Fibroblast of pulmonary artery (primary cell): ENCODE data around the gene CADM1.
A peak's percentile ranks its signal among the peaks of the same experiment; 100 is the strongest.

Experiments used
- DNase-seq: peaks from one replicate; pipeline ENCODE4 v3.0.0-alpha.2; 2010; ENCODE audit warnings: low read depth
- H3K4me3 ChIP-seq: replicated peaks from 2 replicates; pipeline ENCODE4 v1.5.1; 2011; ENCODE audit warnings: low read depth, mild to moderate bottlenecking, control low read depth, low read length, moderate library complexity
- TF ChIP-seq, protein P1 (sequence below): IDR thresholded peaks from 2 replicates; pipeline ENCODE4 v1.5.1; 2011; ENCODE audit warnings: mild to moderate bottlenecking, control low read depth, low read length, inconsistent platforms; ENCODE audit errors: missing control alignments

CADM1 gene

DNA sequence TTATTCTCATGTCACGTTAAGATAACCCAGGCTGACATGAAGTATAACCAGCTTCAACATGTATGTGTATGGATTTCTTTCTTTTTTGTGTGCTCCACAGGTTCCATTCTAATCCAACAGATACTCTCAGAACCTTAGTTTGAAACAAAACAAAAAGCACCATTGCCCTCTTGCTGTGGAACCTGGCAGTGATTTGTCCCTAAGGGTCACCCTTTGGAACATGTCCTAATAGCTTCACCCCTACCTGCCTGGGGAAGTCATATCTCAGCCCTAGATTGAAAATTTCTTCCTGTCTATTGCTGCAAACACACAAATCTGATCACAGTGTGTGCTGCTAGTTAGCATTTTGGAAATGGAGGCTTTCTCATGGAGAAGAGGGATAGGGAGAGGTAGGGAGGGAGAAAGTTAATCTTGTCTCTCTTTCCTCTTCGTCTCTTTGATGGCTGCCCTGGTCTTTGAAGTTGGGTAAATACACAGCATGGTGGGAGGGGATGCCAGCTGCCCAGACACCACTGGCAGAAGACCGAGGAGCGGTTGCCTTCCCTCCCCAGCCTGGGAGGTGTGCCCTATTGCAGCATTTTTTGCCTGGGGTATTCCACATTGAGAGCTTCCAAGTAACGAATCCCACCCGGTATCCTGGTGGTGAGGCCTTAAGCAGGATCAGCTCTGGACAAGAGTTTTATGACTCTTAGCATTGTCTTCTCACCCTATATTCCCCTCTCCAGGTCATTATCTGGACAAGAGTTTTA is 11.6 kb upstream of the CADM1 start:
- no peak overlapping the region for H3K4me3 ChIP-seq
- TF ChIP-seq, protein P1, sequence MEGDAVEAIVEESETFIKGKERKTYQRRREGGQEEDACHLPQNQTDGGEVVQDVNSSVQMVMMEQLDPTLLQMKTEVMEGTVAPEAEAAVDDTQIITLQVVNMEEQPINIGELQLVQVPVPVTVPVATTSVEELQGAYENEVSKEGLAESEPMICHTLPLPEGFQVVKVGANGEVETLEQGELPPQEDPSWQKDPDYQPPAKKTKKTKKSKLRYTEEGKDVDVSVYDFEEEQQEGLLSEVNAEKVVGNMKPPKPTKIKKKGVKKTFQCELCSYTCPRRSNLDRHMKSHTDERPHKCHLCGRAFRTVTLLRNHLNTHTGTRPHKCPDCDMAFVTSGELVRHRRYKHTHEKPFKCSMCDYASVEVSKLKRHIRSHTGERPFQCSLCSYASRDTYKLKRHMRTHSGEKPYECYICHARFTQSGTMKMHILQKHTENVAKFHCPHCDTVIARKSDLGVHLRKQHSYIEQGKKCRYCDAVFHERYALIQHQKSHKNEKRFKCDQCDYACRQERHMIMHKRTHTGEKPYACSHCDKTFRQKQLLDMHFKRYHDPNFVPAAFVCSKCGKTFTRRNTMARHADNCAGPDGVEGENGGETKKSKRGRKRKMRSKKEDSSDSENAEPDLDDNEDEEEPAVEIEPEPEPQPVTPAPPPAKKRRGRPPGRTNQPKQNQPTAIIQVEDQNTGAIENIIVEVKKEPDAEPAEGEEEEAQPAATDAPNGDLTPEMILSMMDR: no peak
- no peak for DNase-seq

DNA sequence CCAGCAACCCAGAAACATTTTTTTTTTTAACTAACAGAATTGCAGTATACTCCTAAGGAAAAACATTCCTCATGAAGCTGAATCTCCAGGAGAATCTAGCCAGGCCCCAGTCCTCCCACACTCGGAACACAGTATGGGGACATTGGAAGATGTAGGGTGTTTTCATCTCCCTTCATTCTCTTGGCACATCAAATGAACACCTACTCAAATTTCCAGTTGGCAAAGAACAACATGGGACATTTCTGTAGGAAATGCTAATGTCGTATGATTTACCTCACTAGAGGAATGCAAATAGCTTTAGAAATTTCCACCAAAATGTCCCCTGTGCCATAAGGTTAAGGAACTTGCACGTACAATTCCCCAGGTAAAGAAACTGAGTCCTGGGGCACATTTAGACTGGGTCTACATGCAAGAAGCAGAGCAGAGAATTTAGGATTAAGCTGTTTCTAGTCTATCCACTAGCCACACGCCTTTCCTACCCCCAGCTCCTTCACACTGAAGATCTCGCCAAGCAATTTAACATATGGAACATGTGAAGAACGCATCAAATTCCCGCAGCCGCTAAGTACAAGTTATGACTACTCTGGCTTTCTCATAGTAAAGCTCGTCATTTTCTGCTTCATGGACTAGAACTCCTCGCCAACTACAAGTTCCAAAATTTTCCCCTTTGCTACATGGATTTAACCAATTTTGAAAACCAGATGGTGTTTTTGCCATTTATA is 2.9 kb upstream of the CADM1 start:
- no peak overlapping the region for H3K4me3 ChIP-seq
- no peak for DNase-seq
- TF ChIP-seq, protein P1: no peak

DNA sequence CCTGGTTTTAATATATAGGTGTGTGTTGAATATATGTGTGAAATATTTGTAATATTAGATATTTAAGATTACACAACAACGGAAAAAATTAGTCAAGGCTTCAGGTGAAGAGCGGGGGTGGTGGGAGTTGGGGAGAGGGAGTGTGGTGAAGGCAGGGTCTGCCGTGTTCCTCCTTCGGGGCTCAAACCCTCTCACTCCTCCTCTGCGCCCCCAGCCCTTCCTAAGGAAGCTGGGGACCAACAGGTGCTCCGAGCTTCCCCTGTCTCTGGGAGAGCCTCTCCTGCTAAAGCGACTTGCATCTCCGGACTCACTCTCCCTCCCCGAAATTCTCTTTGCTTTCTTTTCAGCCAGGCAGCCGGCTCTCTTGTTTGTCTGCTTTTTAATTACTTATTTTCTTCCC is 960 bp upstream of the CADM1 start:
- TF ChIP-seq, protein P1: no peak
- no peak overlapping the region for H3K4me3 ChIP-seq
- DNase-seq: no peak

DNA sequence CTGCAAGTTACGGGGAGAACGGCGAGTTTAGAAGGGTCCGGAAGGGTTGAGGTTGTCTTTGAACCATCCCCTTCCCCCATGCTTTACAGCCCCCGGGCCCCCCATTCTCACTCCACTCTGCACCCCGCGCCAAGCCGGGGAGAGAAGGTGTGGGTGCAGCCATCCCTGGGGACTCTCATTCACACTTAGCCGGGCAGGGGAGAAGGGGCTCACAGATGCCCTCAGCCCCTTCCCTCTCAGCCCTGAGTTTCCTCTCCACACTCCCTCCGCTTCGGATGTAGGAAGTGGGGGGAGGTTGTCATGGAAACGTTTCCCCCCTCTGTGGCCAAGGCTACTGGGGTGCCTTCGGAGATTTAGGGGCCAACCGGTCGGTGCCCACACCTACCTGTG is 334 bp downstream of the CADM1 start:
- TF ChIP-seq, protein P1: no peak
- no peak for DNase-seq
- peak overlapping the region; percentile 48 for H3K4me3 ChIP-seq

DNA sequence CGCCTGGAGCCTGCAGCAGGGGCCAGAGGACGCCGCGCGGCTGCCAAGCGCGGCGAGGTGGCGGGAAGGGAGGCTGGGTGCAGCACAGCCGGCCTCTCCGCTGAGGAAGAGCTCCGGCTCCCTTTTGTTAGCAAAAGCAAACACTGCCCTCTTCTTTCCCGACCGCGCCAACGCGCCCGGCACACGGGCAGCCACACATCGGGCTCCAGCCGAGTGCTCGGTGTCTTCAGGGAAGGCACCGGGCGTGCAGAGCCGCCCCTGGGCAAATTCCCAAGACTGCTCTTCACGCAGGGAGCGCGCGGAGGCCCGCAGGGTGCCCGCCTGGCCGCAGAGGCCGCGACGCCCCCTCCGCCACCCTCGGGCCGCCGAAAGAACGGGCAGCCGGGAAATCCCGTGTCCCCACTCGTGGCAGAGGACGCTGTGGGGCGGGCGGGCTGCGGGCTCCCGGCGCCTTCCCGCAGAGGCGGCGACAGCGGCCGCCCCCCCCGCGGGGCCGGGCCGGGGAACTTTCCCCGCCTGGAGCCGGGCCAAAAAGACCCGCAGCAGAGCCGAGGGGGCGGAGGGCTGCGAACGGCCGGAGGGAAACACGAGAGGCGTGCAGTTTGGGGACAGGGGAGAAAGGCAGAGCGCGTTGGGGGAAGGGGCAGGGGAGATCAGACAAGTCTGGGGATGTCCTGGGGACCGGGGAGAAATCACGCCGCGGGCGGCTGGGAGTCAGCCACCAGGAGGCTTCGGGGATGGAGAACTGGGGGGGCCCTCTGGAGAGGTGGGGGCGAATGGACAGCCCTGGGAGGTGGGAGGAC is 931 bp downstream of the CADM1 start:
- DNase-seq: peak; percentile 10
- peak overlapping the region; percentile 48 for H3K4me3 ChIP-seq
- TF ChIP-seq, protein P1: no peak

DNA sequence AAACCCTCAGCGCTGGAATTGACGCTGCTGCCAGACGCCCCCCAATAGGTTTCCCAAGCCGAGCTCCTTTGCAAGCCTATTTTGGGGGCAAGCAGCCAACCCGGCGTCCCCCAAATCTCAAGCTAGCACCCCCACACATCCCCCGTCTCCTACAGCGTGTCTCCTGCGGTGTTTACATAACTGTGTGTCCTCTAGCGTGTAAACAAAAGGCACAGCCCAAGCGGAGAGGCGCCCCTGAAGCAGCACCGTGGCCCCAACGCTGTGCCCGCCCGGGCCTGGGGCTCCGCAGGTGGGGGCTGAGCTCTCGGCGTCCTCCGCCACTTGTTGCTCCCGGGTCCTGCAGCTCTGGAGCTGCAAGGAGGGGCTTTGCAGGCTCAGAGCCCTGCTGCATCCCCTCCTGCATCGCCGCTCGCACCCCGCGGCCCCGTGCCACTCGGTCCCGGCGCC is 1.6 kb downstream of the CADM1 start:
- TF ChIP-seq, protein P1: no peak
- no peak for DNase-seq
- no peak overlapping the region for H3K4me3 ChIP-seq
